ENCODE data around the gene APOBEC3H.

DNA sequence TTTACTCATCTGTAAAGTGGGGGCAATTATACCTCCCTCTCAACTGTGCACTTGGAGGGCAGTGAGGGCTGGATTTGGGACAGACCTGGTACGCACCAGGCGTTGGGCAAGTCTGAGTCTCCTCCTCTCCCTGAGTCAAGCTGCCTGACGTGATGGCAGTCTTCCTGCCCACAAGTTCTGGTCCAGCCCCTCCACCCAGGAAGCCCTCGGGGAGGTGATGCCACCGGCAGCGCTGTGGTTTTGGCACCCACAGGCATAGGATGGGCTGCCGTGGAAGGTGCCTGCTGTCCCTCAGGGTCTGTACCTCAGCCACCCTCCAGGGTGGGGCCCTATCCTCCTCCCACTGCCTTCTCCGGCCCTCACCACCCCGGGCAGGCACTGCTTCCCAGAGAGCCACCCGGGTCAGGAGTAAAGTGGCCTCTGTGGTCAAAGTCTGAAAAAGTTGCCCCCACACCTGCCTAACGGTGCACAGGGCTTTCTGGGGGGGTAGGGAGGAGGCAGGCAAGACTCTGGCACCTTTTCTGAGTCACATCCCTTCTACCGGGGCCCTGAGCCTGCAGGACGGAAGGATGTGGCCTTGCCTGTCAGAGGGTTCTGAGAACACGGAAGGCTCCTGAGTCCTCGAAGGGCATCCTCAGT is 6.5 kb upstream of the APOBEC3H start:
- TF ChIP-seq, protein P1, sequence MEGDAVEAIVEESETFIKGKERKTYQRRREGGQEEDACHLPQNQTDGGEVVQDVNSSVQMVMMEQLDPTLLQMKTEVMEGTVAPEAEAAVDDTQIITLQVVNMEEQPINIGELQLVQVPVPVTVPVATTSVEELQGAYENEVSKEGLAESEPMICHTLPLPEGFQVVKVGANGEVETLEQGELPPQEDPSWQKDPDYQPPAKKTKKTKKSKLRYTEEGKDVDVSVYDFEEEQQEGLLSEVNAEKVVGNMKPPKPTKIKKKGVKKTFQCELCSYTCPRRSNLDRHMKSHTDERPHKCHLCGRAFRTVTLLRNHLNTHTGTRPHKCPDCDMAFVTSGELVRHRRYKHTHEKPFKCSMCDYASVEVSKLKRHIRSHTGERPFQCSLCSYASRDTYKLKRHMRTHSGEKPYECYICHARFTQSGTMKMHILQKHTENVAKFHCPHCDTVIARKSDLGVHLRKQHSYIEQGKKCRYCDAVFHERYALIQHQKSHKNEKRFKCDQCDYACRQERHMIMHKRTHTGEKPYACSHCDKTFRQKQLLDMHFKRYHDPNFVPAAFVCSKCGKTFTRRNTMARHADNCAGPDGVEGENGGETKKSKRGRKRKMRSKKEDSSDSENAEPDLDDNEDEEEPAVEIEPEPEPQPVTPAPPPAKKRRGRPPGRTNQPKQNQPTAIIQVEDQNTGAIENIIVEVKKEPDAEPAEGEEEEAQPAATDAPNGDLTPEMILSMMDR (IDR thresholded peaks at IDR 0.05; ENCODE audit: low read depth, low read length, poor library complexity, severe bottlenecking): no peak
- TF ChIP-seq EZH2phosphoT487 (IDR thresholded peaks at IDR 0.05; ENCODE audit: borderline replicate concordance, low read length): no peak
